ENCODE data around the gene EIF1AD.
"Not testable (repeated sequence)": the region's sequence is repeated elsewhere in the genome, so short reads cannot be mapped to it uniquely, and the experiment has no call there.

The EIF1AD gene

DNA sequence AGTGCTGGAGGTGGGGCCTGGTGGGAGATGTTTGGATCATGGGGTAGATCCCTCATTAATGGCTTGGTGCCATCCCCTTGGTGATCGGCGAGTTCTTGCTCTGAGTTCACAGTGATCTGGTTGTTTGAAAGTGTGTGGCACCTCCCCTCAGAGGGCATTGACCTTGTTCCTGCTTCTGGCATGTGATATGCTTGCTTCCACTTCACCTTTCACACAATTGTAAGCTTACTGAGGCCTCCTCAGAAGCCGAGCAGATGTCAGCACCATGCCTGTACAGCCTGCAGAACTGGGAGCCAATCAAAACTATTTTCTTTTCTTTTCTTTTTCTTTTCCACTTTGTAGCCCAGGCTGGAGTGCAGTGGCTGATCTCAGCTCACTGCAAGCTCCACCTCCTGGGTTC, 35.4 kb upstream of the EIF1AD start:
- no peaks in the 10 kb centered on the region for H3K36me3 ChIP-seq (ENCODE audit: control insufficient read depth in 4 of 4, insufficient read depth in 4 of 4, low read length in 3 of 4)
- WGBS (ENCODE audit: insufficient coverage), result no CpG with 5 or more reads among the region's 3 CpGs
- no peaks in the 10 kb centered on the region for H3K9me3 ChIP-seq (ENCODE audit: control extremely low read depth in 1 of 5, control insufficient read depth in 4 of 5, insufficient read depth in 2 of 5, low read depth in 1 of 5, low read length in 4 of 5)
- no peak overlapping the region for H3K4me3 ChIP-seq (ENCODE audit: control insufficient read depth in 1 of 7, extremely low read depth in 1 of 7, insufficient read depth in 4 of 7, low read depth in 2 of 7, low read length in 6 of 7)
- no peak for DNase-seq
- no peak overlapping the region for H3K27ac ChIP-seq (ENCODE audit: insufficient read depth in 1 of 2, low read depth in 1 of 2, low read length in 2 of 2, poor library complexity in 1 of 2, severe bottlenecking in 2 of 2)
- H3K4me1 ChIP-seq (ENCODE audit: control extremely low read depth in 1 of 4, control insufficient read depth in 4 of 4, insufficient read depth in 4 of 4, low read length in 3 of 4), result no peaks in the 10 kb centered on the region
- no peaks in the 10 kb centered on the region for H3K27me3 ChIP-seq (replicated peaks in 2 of 5; ENCODE audit: control insufficient read depth in 4 of 5, insufficient read depth in 5 of 5, low read length in 4 of 5)
- ChIA-PET POLR2A (no interaction called here), CTCF (interaction anchor here (0.6 to 4.3 kb wide), 4 partner anchors 8 to 450 kb away, joined by 3 to 21 read pairs (median 14); partner anchors contain the start of gene CATSPER1)

DNA sequence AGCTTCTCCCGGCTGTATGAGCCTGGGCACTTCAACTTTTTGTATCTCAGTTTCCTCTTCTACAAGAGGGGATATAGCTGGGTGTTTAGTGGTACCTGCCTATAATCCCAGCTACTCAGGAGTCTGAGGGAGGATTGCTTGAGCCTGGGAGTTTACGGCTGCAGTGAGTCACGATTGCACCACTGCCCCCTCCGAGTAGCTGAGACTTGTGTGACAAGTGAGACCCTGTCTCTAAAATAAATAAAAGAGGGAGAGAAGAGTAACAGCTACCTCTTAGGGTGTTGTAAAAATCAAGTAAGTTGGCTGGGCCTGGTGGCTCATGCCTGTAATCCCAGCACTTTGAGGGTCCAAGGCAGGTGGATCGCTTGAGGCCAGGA, 34.4 kb upstream of the EIF1AD start:
- Histone ChIP-seq H3K4me3 (ENCODE audit: control insufficient read depth in 1 of 7, extremely low read depth in 1 of 7, insufficient read depth in 4 of 7, low read depth in 2 of 7, low read length in 6 of 7) (no peak overlapping the region), H3K9me3 (ENCODE audit: control extremely low read depth in 1 of 5, control insufficient read depth in 4 of 5, insufficient read depth in 2 of 5, low read depth in 1 of 5, low read length in 4 of 5) (no peaks in the 10 kb centered on the region), H3K36me3 (ENCODE audit: control insufficient read depth in 4 of 4, insufficient read depth in 4 of 4, low read length in 3 of 4) (no peaks in the 10 kb centered on the region), H3K4me1 (ENCODE audit: control extremely low read depth in 1 of 4, control insufficient read depth in 4 of 4, insufficient read depth in 4 of 4, low read length in 3 of 4) (no peaks in the 10 kb centered on the region), H3K27ac (ENCODE audit: insufficient read depth in 1 of 2, low read depth in 1 of 2, low read length in 2 of 2, poor library complexity in 1 of 2, severe bottlenecking in 2 of 2) (no peak overlapping the region), H3K27me3 (replicated peaks in 2 of 5; ENCODE audit: control insufficient read depth in 4 of 5, insufficient read depth in 5 of 5, low read length in 4 of 5) (peaks cover 0 to 4% (median 0%) of the 10 kb centered on the region in 5 experiments)
- 95% methylated on average over 3 of the region's 5 CpGs for WGBS (ENCODE audit: insufficient coverage)
- no peak for DNase-seq
- POLR2A ChIA-PET, result no interaction called here
- CTCF ChIA-PET, result interaction anchor here (1.0 to 4.3 kb wide), 5 partner anchors 9 to 45 kb away, joined by 3 to 21 read pairs (median 5); partner anchors contain the start of gene CATSPER1

DNA sequence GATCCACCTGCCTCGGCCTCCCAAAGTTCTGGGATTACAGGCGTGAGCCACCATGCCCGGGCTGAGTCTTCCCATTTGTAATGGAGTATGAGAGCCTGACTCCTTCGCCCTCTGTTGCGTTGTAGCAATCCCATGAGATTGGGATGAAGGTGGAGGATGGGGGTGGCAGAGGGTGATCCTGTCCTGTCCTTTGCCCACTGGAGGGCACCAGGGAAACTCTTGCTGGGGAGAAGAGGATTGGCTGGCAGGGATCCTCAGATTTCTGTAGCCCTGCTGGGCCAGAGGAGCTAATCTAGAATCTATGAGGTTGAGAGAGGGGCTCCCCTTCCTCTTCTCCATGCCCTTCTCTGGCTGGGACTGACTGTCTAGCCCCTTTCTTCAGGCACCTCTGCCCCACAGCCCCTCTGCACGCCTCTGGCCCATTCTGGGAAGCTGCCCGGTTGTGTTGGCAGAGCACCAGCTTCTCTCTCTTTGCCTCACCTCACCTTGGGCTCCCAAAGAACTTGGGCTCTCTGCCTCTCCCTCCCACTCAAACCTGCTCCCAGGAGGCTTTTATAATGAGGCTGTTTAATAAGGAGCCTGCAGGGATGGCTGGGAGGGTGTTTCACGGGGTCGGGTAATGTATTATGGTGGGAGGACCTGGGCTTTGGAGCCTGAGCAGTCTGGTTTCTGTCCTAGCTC, 33.8 kb upstream of the EIF1AD start:
- Histone ChIP-seq H3K27me3 (replicated peaks in 2 of 5; ENCODE audit: control insufficient read depth in 4 of 5, insufficient read depth in 5 of 5, low read length in 4 of 5) (peaks cover 0 to 4% (median 0%) of the 10 kb centered on the region in 5 experiments), H3K27ac (ENCODE audit: insufficient read depth in 1 of 2, low read depth in 1 of 2, low read length in 2 of 2, poor library complexity in 1 of 2, severe bottlenecking in 2 of 2) (no peak overlapping the region), H3K36me3 (ENCODE audit: control insufficient read depth in 4 of 4, insufficient read depth in 4 of 4, low read length in 3 of 4) (no peaks in the 10 kb centered on the region), H3K4me3 (ENCODE audit: control insufficient read depth in 1 of 7, extremely low read depth in 1 of 7, insufficient read depth in 4 of 7, low read depth in 2 of 7, low read length in 6 of 7) (no peak overlapping the region), H3K9me3 (ENCODE audit: control extremely low read depth in 1 of 5, control insufficient read depth in 4 of 5, insufficient read depth in 2 of 5, low read depth in 1 of 5, low read length in 4 of 5) (no peaks in the 10 kb centered on the region), H3K4me1 (ENCODE audit: control extremely low read depth in 1 of 4, control insufficient read depth in 4 of 4, insufficient read depth in 4 of 4, low read length in 3 of 4) (no peaks in the 10 kb centered on the region)
- CTCF ChIA-PET, result interaction anchor here (1.0 to 4.3 kb wide), 5 partner anchors 8 to 45 kb away, joined by 3 to 21 read pairs (median 5); partner anchors contain the start of gene CATSPER1
- WGBS (ENCODE audit: insufficient coverage), result 93% methylated on average over 7 of the region's 9 CpGs
- no peak for DNase-seq
- POLR2A ChIA-PET, result no interaction called here

DNA sequence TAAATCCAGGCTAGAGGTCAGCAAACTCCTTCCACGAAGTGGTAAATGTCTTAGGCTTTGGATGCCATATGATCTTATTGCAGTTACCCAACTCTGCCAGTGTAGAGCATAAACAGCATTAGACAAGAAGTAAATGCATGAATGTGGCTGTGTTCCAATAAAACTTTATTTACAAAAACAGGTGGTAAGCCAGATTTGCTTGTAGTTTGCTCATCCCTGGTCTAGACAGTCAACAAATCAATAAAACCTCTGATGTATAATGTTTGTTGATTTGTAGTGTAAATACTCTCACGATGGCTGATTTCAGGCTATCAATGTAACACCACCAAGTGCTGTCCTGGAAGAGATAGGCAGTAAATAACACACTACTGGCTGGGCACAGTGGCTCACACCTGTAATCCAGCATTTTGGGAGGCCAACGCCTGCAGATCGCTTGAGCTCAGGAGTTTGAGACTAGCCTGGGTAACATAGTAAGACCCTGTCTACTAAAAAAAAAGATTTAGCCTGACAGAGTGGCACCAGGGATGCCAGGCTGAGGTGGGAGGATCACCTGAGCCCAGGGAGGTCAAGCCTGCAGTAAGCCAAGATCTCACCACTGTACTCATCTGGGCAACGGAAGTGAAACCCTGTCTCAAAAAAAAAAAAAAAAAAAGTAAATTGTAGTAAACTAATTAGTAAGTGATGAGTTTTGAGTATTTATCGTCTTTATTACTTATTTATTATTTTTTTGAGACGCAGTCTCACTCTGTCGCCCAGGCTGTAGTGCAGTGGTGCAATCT, 31.2 kb upstream of the EIF1AD start:
- WGBS (ENCODE audit: insufficient coverage), result 94% methylated on average over 4 of the region's 8 CpGs
- Histone ChIP-seq H3K4me1 (ENCODE audit: control extremely low read depth in 1 of 4, control insufficient read depth in 4 of 4, insufficient read depth in 4 of 4, low read length in 3 of 4) (no peaks in the 10 kb centered on the region), H3K36me3 (ENCODE audit: control insufficient read depth in 4 of 4, insufficient read depth in 4 of 4, low read length in 3 of 4) (no peaks in the 10 kb centered on the region), H3K27me3 (replicated peaks in 2 of 5; ENCODE audit: control insufficient read depth in 4 of 5, insufficient read depth in 5 of 5, low read length in 4 of 5) (peaks cover 0 to 4% (median 0%) of the 10 kb centered on the region in 5 experiments), H3K27ac (ENCODE audit: insufficient read depth in 1 of 2, low read depth in 1 of 2, low read length in 2 of 2, poor library complexity in 1 of 2, severe bottlenecking in 2 of 2) (no peak overlapping the region), H3K4me3 (ENCODE audit: control insufficient read depth in 1 of 7, extremely low read depth in 1 of 7, insufficient read depth in 4 of 7, low read depth in 2 of 7, low read length in 6 of 7) (no peak overlapping the region), H3K9me3 (ENCODE audit: control extremely low read depth in 1 of 5, control insufficient read depth in 4 of 5, insufficient read depth in 2 of 5, low read depth in 1 of 5, low read length in 4 of 5) (no peaks in the 10 kb centered on the region)
- POLR2A ChIA-PET, result no interaction called here
- CTCF ChIA-PET, result interaction anchor here (0.8 kb wide), 1 partner anchor 289 kb away, joined by 3 read pairs; no protein-coding TSS in a partner anchor
- DNase-seq, result peak in 1 of 3 donors; percentile 43

DNA sequence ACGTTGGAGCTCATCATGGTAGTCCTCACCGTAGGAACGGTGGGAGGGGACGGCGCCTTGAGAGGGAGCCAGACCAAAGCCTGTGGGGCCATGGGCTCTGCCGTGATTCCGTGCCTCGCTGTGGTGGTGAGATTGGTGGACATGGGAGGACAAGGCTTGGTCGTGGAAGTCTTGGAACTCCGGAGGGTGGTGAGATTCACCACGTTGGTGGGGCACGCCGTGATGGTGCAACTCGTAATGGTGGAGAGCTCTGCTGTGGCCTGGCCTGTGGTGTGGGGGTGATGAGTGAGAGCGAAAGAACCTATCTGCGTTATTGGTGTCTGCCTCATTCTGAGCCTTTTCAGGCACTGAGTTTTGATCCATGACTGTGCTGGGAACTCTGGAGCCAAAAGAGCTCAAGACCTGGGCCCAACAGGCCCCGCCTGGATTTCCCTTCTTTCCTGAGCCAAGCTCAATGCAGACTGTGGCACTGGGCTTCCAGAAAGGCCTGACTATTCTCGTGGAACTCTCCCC, 24.1 kb upstream of the EIF1AD start, which contains the start of gene CATSPER1:
Gene CATSPER1 (minus strand): TSS at position 463 of the 513 bp plus-strand sequence. CDS start 100 bp downstream, at position 363.
- peaks cover 0 to 18% (median 14%) of the 10 kb centered on the region in 4 experiments for H3K4me1 ChIP-seq (ENCODE audit: control extremely low read depth in 1 of 4, control insufficient read depth in 4 of 4, insufficient read depth in 4 of 4, low read length in 3 of 4)
- H3K27ac ChIP-seq (ENCODE audit: insufficient read depth in 1 of 2, low read depth in 1 of 2, low read length in 2 of 2, poor library complexity in 1 of 2, severe bottlenecking in 2 of 2), result no peak within 1 kb of the TSS
- no peaks in the 10 kb centered on the region for H3K36me3 ChIP-seq (ENCODE audit: control insufficient read depth in 4 of 4, insufficient read depth in 4 of 4, low read length in 3 of 4)
- ChIA-PET CTCF (interaction anchor here (3.0 to 4.2 kb wide), 2 partner anchors 11 to 18 kb away, joined by 10 to 21 read pairs; no protein-coding TSS in a partner anchor), POLR2A (interaction anchor here (0.9 kb wide), 1 partner anchor 19 kb away, joined by 3 read pairs; no protein-coding TSS in a partner anchor)
- WGBS (ENCODE audit: insufficient coverage), result 95% methylated on average over 18 of the region's 18 CpGs
- no peaks in the 10 kb centered on the region for H3K9me3 ChIP-seq (ENCODE audit: control extremely low read depth in 1 of 5, control insufficient read depth in 4 of 5, insufficient read depth in 2 of 5, low read depth in 1 of 5, low read length in 4 of 5)
- DNase-seq, result no peak
- H3K27me3 ChIP-seq (replicated peaks in 2 of 5; ENCODE audit: control insufficient read depth in 4 of 5, insufficient read depth in 5 of 5, low read length in 4 of 5), result peaks cover 0 to 7% (median 0%) of the 10 kb centered on the region in 5 experiments
- no peak within 1 kb of the TSS for H3K4me3 ChIP-seq (ENCODE audit: control insufficient read depth in 1 of 7, extremely low read depth in 1 of 7, insufficient read depth in 4 of 7, low read depth in 2 of 7, low read length in 6 of 7)

DNA sequence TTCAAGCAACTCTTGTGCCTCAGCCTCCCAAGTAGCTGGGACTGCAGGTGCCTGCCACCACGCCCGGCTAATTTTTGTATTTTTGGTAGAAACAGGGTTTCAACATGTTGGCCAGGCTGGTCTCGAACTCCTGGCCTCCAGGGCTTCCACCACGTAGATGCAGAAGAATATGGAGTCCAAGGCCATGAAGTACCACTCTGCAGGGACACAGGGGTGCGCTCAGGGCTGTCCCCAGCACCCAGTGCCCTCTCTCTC, 21.2 kb upstream of the EIF1AD start:
- H3K4me1 ChIP-seq (ENCODE audit: control extremely low read depth in 1 of 4, control insufficient read depth in 4 of 4, insufficient read depth in 4 of 4, low read length in 3 of 4), result peaks cover 0 to 26% (median 23%) of the 10 kb centered on the region in 4 experiments
- WGBS (ENCODE audit: insufficient coverage), result 76% methylated on average over 4 of the region's 5 CpGs
- DNase-seq; H3K4me3 ChIP-seq (ENCODE audit: control insufficient read depth in 1 of 7, extremely low read depth in 1 of 7, insufficient read depth in 4 of 7, low read depth in 2 of 7, low read length in 6 of 7); POLR2A ChIA-PET; H3K36me3 ChIP-seq (ENCODE audit: control insufficient read depth in 4 of 4, insufficient read depth in 4 of 4, low read length in 3 of 4); H3K27ac ChIP-seq (ENCODE audit: insufficient read depth in 1 of 2, low read depth in 1 of 2, low read length in 2 of 2, poor library complexity in 1 of 2, severe bottlenecking in 2 of 2); H3K27me3 ChIP-seq (replicated peaks in 2 of 5; ENCODE audit: control insufficient read depth in 4 of 5, insufficient read depth in 5 of 5, low read length in 4 of 5); H3K9me3 ChIP-seq (ENCODE audit: control extremely low read depth in 1 of 5, control insufficient read depth in 4 of 5, insufficient read depth in 2 of 5, low read depth in 1 of 5, low read length in 4 of 5): not testable (repeated sequence)
- CTCF ChIA-PET, result interaction anchor here (0.6 to 2.9 kb wide), 16 partner anchors 10 to 357 kb away, joined by 3 to 19 read pairs (median 4); partner anchors contain the start of genes BANF1, CST6 and EIF1AD
